Measurements from ENCODE around the gene LY6G6C. TPM values are rescaled to one million over a fixed set of nuclear protein-coding genes. Genes with fewer than 3 reads are reported as not detected.

LY6G6C gene
- total RNA-seq, 2 experiments from 2014 or later, result not detected

Other genes starting within 250 kb of the LY6G6C start
- 10 to 100 TPM; 17.7 to 18.5 TPM for gene MICB, start 223.6 kb downstream of the LY6G6C start, total RNA-seq
- gene MCCD1, start 192.8 kb downstream of the LY6G6C start, total RNA-seq, result not detected
- gene DDX39B, start 179.7 kb downstream of the LY6G6C start, total RNA-seq, result 100 to 1,000 TPM; 570 to 580 TPM
- 1 to 10 TPM; 1.0 to 1.5 TPM for gene ATP6V1G2, start 175.1 kb downstream of the LY6G6C start, total RNA-seq
- gene NFKBIL1, start 174.1 kb downstream of the LY6G6C start, total RNA-seq, result 10 to 100 TPM; 10.6 TPM
- gene LTA, start 149.5 kb downstream of the LY6G6C start, total RNA-seq, result 100 to 1,000 TPM; 328 to 335 TPM
- gene TNF, start 146.2 kb downstream of the LY6G6C start, total RNA-seq, result 100 to 1,000 TPM; 114 to 115 TPM
- 100 to 1,000 TPM; 273 TPM for gene LTB, start 139.3 kb downstream of the LY6G6C start, total RNA-seq
- gene LST1, start 135.5 kb downstream of the LY6G6C start, total RNA-seq, result 10 to 100 TPM; 29.1 TPM
- 10 to 100 TPM; 28.7 to 31.2 TPM for gene NCR3, start 128.7 kb downstream of the LY6G6C start, total RNA-seq
- 100 to 1,000 TPM; 150 to 157 TPM for gene AIF1, start 106.5 kb downstream of the LY6G6C start, total RNA-seq
- 100 to 1,000 TPM; 244 to 252 TPM for gene PRRC2A, start 101.0 kb downstream of the LY6G6C start, total RNA-seq
- 100 to 1,000 TPM; 244 to 246 TPM for gene BAG6, start 69.1 kb downstream of the LY6G6C start, total RNA-seq
- 1 to 10 TPM; 5.1 to 5.7 TPM for gene APOM, start 65.9 kb downstream of the LY6G6C start, total RNA-seq
- 10 to 100 TPM; 10.8 to 11.1 TPM for gene C6orf47, start 61.0 kb downstream of the LY6G6C start, total RNA-seq
- gene GPANK1, start 56.7 kb downstream of the LY6G6C start, total RNA-seq, result 10 to 100 TPM; 33.3 to 37.0 TPM
- 100 to 1,000 TPM; 297 to 307 TPM for gene CSNK2B, start 55.7 kb downstream of the LY6G6C start, total RNA-seq
- 10 to 100 TPM; 17.6 to 21.4 TPM for gene LY6G5B, start 51.8 kb downstream of the LY6G6C start, total RNA-seq
- gene LY6G5C, start 40.7 kb downstream of the LY6G6C start, total RNA-seq, result 1 to 10 TPM; 2.3 to 2.4 TPM
- gene ABHD16A, start 18.4 kb downstream of the LY6G6C start, total RNA-seq, result 10 to 100 TPM; 33.3 to 35.8 TPM
- not detected for gene LY6G6F, start 14.9 kb downstream of the LY6G6C start, total RNA-seq
- gene LY6G6D, start 6.4 kb downstream of the LY6G6C start, total RNA-seq, result not detected
- gene MPIG6B, start 1.6 kb upstream of the LY6G6C start, total RNA-seq, result under 1 TPM; 0.16 to 0.56 TPM
- gene DDAH2, start 7.6 kb upstream of the LY6G6C start, total RNA-seq, result 1 to 10 TPM; 3.5 to 3.8 TPM
- gene CLIC1, start 14.8 kb upstream of the LY6G6C start, total RNA-seq, result 100 to 1,000 TPM; 328 to 329 TPM
- gene MSH5, start 18.3 kb upstream of the LY6G6C start, total RNA-seq, result 10 to 100 TPM; 48.1 to 53.4 TPM
- 1 to 10 TPM; 7.6 to 9.5 TPM for gene SAPCD1, start 40.9 kb upstream of the LY6G6C start, total RNA-seq
- gene VWA7, start 55.6 kb upstream of the LY6G6C start, total RNA-seq, result 1 to 10 TPM; 1.6 to 1.7 TPM
- 100 to 1,000 TPM; 176 to 181 TPM for gene VARS1, start 74.0 kb upstream of the LY6G6C start, total RNA-seq
- gene LSM2, start 85.2 kb upstream of the LY6G6C start, total RNA-seq, result 100 to 1,000 TPM; 145 TPM
- 1 to 10 TPM; 1.2 to 1.5 TPM for gene HSPA1L, start 93.5 kb upstream of the LY6G6C start, total RNA-seq
- gene HSPA1A, start 93.8 kb upstream of the LY6G6C start, total RNA-seq, result 10 to 100 TPM; 24.3 to 24.8 TPM
- gene HSPA1B, start 106.0 kb upstream of the LY6G6C start, total RNA-seq, result 10 to 100 TPM; 21.6 to 24.3 TPM
- 10 to 100 TPM; 12.4 to 12.9 TPM for gene NEU1, start 141.1 kb upstream of the LY6G6C start, total RNA-seq
- gene SLC44A4, start 157.3 kb upstream of the LY6G6C start, total RNA-seq, result under 1 TPM in 1 of 2 experiments, not detected in 1; 0.30 TPM
- gene EHMT2, start 176.0 kb upstream of the LY6G6C start, total RNA-seq, result 10 to 100 TPM; 63.4 to 64.0 TPM
- 1 to 10 TPM; 3.1 to 3.2 TPM for gene ZBTB12, start 180.3 kb upstream of the LY6G6C start, total RNA-seq
- gene C2, start 206.0 kb upstream of the LY6G6C start, total RNA-seq, result 1 to 10 TPM in 1 of 2 experiments, under 1 TPM in 1; 0.42 to 1.6 TPM
- gene CFB, start 224.3 kb upstream of the LY6G6C start, total RNA-seq, result under 1 TPM; 0.52 to 0.82 TPM
- 10 to 100 TPM; 73.8 to 75.5 TPM for gene NELFE, start 237.2 kb upstream of the LY6G6C start, total RNA-seq
- gene SKIC2, start 237.4 kb upstream of the LY6G6C start, total RNA-seq, result 10 to 100 TPM; 84.6 to 90.9 TPM

Measured in activated naive CD8-positive, alpha-beta T cell treated with anti-CD3 and anti-CD28 coated beads for 36 hours (primary cell).